Central memory CD8-positive, alpha-beta T cell (primary cell): Measurements from ENCODE around the gene ZNF613.
A peak's percentile ranks its signal among the peaks of the same experiment; 100 is the strongest.

ENCODE experiments used
- ATAC-seq: fragments of 150-1000 bp; cut with Tn5 transposase; replicated peaks from 2 replicates; pipeline ENCODE4 v1.10.0; 2022; ENCODE audit warnings: mild to moderate bottlenecking, moderate FRiP score, moderate number of reproducible peaks; ENCODE audit not compliant: poor library complexity, severe bottlenecking; ENCODE audit errors: extremely low read depth
- DNase-seq, 2 donors: peaks; one replicate each; pipeline ENCODE4 v3.0.0; 2021; ENCODE audit warnings: low spot score in 2 of 2
- H3K27ac Mint-ChIP-seq: one replicate; pipeline ENCODE4 v1.8.0; 2022; ENCODE audit warnings: low read depth, mild to moderate bottlenecking, moderate library complexity, mixed read lengths
- H3K27me3 Mint-ChIP-seq: one replicate; pipeline ENCODE4 v1.8.0; 2022; ENCODE audit warnings: mixed read lengths
- H3K36me3 Mint-ChIP-seq: one replicate; pipeline ENCODE4 v1.8.0; 2022; ENCODE audit warnings: mild to moderate bottlenecking, moderate library complexity, mixed read lengths; ENCODE audit not compliant: insufficient read depth
- H3K4me1 Mint-ChIP-seq: one replicate; pipeline ENCODE4 v1.8.0; 2022; ENCODE audit warnings: mixed read lengths
- H3K4me3 Mint-ChIP-seq: one replicate; pipeline ENCODE4 v1.8.0; 2022; ENCODE audit warnings: mild to moderate bottlenecking, moderate library complexity, mixed read lengths
- H3K9me3 Mint-ChIP-seq: one replicate; pipeline ENCODE4 v1.8.0; 2022; ENCODE audit warnings: mixed read lengths

ZNF613 gene

DNA sequence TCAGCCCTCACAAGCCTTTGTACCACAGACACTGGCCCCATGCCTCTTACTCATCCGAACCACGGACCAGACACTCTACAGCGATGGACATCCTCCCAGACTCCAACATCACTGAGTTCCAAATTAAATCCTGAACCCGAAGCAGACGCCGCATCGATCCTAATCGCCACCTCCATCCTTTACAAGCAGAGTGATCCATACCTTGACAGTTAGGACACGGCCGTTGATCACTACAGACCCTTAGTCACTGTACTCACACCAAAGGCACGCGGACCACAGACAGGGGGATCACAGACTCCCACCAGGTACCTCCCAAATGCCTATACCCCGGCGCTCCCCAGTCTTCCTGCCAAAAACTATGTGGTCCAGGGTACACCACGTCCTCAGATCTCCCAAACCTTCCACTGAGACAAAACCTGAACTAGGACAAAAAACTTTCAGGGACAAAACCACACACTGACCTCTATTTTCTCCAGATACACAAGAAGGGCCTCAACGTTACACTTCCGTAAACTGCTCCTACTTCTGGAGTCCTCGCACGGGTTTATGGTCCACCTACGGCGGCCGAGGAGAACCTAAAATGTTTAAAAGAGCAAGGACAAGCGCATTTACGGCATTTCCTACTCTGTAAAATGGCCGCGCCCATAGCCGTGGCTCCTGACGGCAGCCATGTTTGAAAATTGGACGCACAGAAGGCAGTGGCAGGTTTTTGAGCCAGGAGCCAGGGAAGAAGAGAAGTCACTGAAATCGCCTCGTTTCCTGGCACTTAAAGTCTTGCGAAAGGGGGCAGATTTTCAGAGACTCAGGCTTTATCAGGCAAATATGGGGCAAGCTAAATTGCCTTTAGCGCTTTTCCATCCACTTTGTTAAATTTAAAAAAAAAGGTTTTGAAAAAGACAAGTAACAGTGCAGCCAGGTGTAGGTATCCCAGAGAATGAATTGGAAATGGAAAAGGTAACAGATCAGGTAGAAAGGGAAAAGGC lies 59.3 kb downstream of the ZNF613 start, which contains the start of gene ZNF350:
Gene ZNF350 (minus strand): TSS at position 532 of the 983 bp plus-strand sequence. CDS start 12,480 bp downstream, outside the sequence.
- H3K4me3 Mint-ChIP-seq: peak within 1 kb of the TSS; percentile 92
- peaks cover 30% of the 10 kb centered on the region for H3K9me3 Mint-ChIP-seq
- peak; percentile 61 to 83 for DNase-seq
- H3K4me1 Mint-ChIP-seq: peaks cover 15% of the 10 kb centered on the region
- peak; percentile 99 for ATAC-seq
- H3K36me3 Mint-ChIP-seq: peaks cover 10% of the 10 kb centered on the region
- H3K27me3 Mint-ChIP-seq: no peaks in the 10 kb centered on the region
- H3K27ac Mint-ChIP-seq: peak within 1 kb of the TSS; percentile 95

DNA sequence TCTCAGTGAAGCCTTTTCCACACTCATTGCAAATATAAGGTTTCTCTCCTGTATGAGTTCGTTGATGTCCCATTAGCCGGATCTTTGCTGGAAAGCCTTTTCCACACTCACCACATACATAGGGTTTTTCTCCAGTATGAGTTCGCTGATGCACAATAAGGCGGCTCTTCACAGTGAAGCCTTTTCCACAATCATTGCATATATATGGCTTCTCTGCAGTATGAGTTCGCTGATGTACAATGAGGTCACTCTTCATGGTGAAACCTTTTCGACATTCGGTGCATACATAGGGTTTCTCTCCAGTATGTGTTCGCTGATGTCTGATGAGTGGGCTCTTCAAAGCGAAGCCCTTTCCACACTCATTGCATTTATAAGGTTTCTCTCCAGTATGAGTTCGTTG lies 66.2 kb downstream of the ZNF613 start:
- no peaks in the 10 kb centered on the region for H3K27me3 Mint-ChIP-seq
- no peak overlapping the region for H3K27ac Mint-ChIP-seq
- ATAC-seq (no peak), DNase-seq (no peak)
- no peak overlapping the region for H3K4me3 Mint-ChIP-seq
- no peaks in the 10 kb centered on the region for H3K4me1 Mint-ChIP-seq
- H3K9me3 Mint-ChIP-seq: peaks cover 32% of the 10 kb centered on the region
- peaks cover 13% of the 10 kb centered on the region for H3K36me3 Mint-ChIP-seq

DNA sequence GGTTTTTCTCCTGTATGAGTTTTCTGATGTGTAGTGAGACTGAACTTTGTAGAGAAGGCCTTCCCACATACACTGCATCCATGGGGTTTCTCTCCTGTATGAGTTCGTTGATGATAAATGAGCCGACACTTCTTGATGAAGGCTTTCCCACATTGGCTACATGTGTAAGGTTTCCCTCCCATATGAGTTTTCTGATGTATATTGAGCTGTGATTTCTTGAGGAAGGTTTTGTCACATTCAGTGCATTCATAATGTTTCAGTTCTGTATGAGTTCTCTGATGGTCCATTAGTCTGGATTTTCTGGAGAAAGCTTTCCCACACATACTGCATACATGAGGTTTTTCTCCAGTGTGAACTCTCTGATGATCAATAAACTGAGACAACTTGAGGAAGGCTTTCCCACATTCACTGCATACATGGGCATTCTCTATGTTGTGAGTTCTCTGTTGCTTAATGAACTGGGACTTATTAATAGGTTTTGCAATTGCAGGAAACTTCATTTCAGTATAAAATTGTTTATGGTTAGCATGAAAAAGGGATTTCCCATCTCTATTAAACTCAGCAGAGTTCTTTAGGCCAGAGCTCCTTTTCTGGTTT lies 66.9 kb downstream of the ZNF613 start:
- DNase-seq (no peak), ATAC-seq (no peak)
- Mint-ChIP-seq H3K27ac (no peak overlapping the region), H3K4me3 (no peak overlapping the region), H3K4me1 (no peaks in the 10 kb centered on the region), H3K27me3 (no peaks in the 10 kb centered on the region), H3K36me3 (peaks cover 18% of the 10 kb centered on the region), H3K9me3 (peaks cover 27% of the 10 kb centered on the region)
